GM12878 (cell line): ENCODE measurements around the gene CILP2. TPM values are rescaled to one million over a fixed set of nuclear protein-coding genes. Genes with fewer than 3 reads are reported as not detected.

Experiments
- ATAC-seq: fragments of 200-7000 bp; cut with Tn5 transposase; 3 replicates; pipeline ENCODE4 v1.9.1; 2020; ENCODE audit warnings: mild to moderate bottlenecking, moderate library complexity
- BruUV-seq: library from RNA; stranded (reverse); fragments of 400-500 nt; replicated peaks from 2 replicates; lab custom pipeline; 2021; lab: Mats Ljungman, UMichigan
- CTCF ChIA-PET: fragments of 300-600 bp; sonication (Branson Sonifier 250); formaldehyde crosslinking; extraction: SDS; loops from one replicate; lab custom pipeline; 2021; ENCODE audit warnings: inconsistent platforms; lab: Yijun Ruan, JAX
- POLR2A ChIA-PET: fragments of 350-600 bp; formaldehyde crosslinking; extraction: SDS; loops from one replicate; lab custom pipeline; 2021; ENCODE audit warnings: inconsistent platforms; lab: Charles Lee
- RAD21 ChIA-PET: fragments of 300-600 bp; sonication (Branson Sonifier 250); formaldehyde crosslinking; loops from one replicate; lab custom pipeline; 2023; ENCODE audit warnings: antibody characterized with exemption; ENCODE audit not compliant: unreplicated experiment; lab: Charles Lee
- SMC1A ChIA-PET: fragments of 300-600 bp; sonication (Branson Sonifier 250); formaldehyde crosslinking; loops from one replicate; lab custom pipeline; 2023; ENCODE audit not compliant: unreplicated experiment, uncharacterized antibody; lab: Charles Lee
- DNase-seq: peaks from one replicate; pipeline ENCODE4 v3.0.0-alpha.2; 2011; ENCODE audit warnings: low read depth, low spot score
- FAIRE-seq: peaks from 3 replicates; lab custom pipeline; 2011; peaks lifted over from hg19 to GRCh38; lab: Jason Lieb, UNC
- H2AFZ ChIP-seq: 2 replicates; pipeline ENCODE4 v1.6.0; 2011; ENCODE audit warnings: low read depth, low read length, control low read depth; ENCODE audit not compliant: control insufficient read depth
- H3K27ac ChIP-seq: 2 replicates; pipeline ENCODE4 v1.5.1; 2011; ENCODE audit warnings: control low read depth; ENCODE audit not compliant: control insufficient read depth, insufficient read depth
- H3K27me3 ChIP-seq, 2 experiments: replicated peaks in 1 of 2; 2 replicates each; pipeline versions ENCODE4 v1.6.0 to v1.6.1; 2011; ENCODE audit warnings: low read length in 1 of 2; ENCODE audit not compliant: control insufficient read depth in 2 of 2, insufficient read depth in 2 of 2
- H3K36me3 ChIP-seq, 2 experiments: 2 replicates each; pipeline ENCODE4 v1.5.1; 2011; ENCODE audit warnings: low read length in 1 of 2; ENCODE audit not compliant: control insufficient read depth in 2 of 2, insufficient read depth in 2 of 2
- H3K4me1 ChIP-seq: 2 replicates; pipeline ENCODE4 v1.6.1; 2011; ENCODE audit warnings: mild to moderate bottlenecking, low read length, moderate library complexity, mixed read lengths; ENCODE audit not compliant: control insufficient read depth, insufficient read depth
- H3K4me2 ChIP-seq: 2 replicates; pipeline ENCODE4 v1.6.0; 2011; ENCODE audit warnings: control low read depth; ENCODE audit not compliant: control insufficient read depth, insufficient read depth
- H3K4me3 ChIP-seq: fragments of 200-600 bp; sonication (generic); 2 replicates; pipeline ENCODE4 v1.5.1; 2016
- H3K79me2 ChIP-seq: 2 replicates; pipeline ENCODE4 v1.6.0; 2011; ENCODE audit warnings: low read length; ENCODE audit not compliant: control insufficient read depth, insufficient read depth
- H3K9ac ChIP-seq: 2 replicates; pipeline ENCODE4 v1.8.0; 2011; ENCODE audit warnings: low read length, control low read depth, mixed read lengths; ENCODE audit not compliant: control insufficient read depth, insufficient read depth
- H3K9me3 ChIP-seq: replicated peaks from 3 replicates; pipeline ENCODE4 v1.5.1; 2011; ENCODE audit warnings: mild to moderate bottlenecking, low read length; ENCODE audit not compliant: control insufficient read depth, insufficient read depth
- H4K20me1 ChIP-seq: 2 replicates; pipeline ENCODE4 v1.6.0; 2011; ENCODE audit not compliant: control insufficient read depth, insufficient read depth
- BACH1 ChIP-seq: fragments of 450-650 bp; IDR thresholded peaks from 2 replicates; pipeline ENCODE4 v1.6.1; 2017; ENCODE audit warnings: mild to moderate bottlenecking, borderline replicate concordance
- CREB1 ChIP-seq: IDR thresholded peaks from 2 replicates; pipeline ENCODE4 v1.6.1; 2012; ENCODE audit warnings: low read depth, mild to moderate bottlenecking, inconsistent platforms
- ETV6 ChIP-seq, 2 experiments: fragments of 450-650 bp in 1 of 2; IDR thresholded peaks in 1 of 2; conservative IDR thresholded peaks in 1 of 2; 2 replicates each; pipeline ENCODE4 v1.6.1; 2014; ENCODE audit warnings: antibody characterized with exemption in 1 of 2, borderline replicate concordance in 1 of 2, low read depth in 1 of 2, mild to moderate bottlenecking in 1 of 2, moderate library complexity in 1 of 2
- JUNB ChIP-seq: IDR thresholded peaks from 2 replicates; pipeline ENCODE4 v1.6.1; 2016; ENCODE audit warnings: antibody characterized with exemption, mild to moderate bottlenecking
- MTA3 ChIP-seq: IDR thresholded peaks from 2 replicates; pipeline ENCODE4 v1.6.1; 2012; ENCODE audit warnings: low read length, inconsistent platforms, borderline replicate concordance
- MYB ChIP-seq: fragments of 150-350 bp; IDR thresholded peaks from 2 replicates; pipeline ENCODE4 v1.6.1; 2014; ENCODE audit warnings: mild to moderate bottlenecking, low read depth, low read length, borderline replicate concordance
- RAD51 ChIP-seq: fragments of 450-650 bp; IDR thresholded peaks from 2 replicates; pipeline ENCODE4 v1.6.1; 2016; ENCODE audit warnings: moderate library complexity, mild to moderate bottlenecking, inconsistent platforms
- RUNX3 ChIP-seq: IDR thresholded peaks from 2 replicates; pipeline ENCODE4 v1.6.1; 2012; ENCODE audit warnings: low read length, inconsistent platforms
- SUZ12 ChIP-seq: fragments of 200-600 bp; sonication (generic); IDR thresholded peaks from one replicate; pipeline ENCODE4 v1.6.1; 2018; ENCODE audit warnings: antibody characterized with exemption, mild to moderate bottlenecking; ENCODE audit not compliant: unreplicated experiment
- WGBS: methylation state at CpG from one replicate; pipeline ENCODE4 v1.1.6; 2016; ENCODE audit warnings: low lambda C conversion rate; ENCODE audit not compliant: insufficient replicate concordance, insufficient coverage; ENCODE audit errors: missing lambda C conversion rate; 5-methylcytosine and 5-hydroxymethylcytosine counted together
- in situ Hi-C: fragments of 300-500 bp; cut with MboI; formaldehyde crosslinking; loops from 9 replicates; pipeline ENCODE4 v1.14.3; 2018; ENCODE audit warnings: mixed read lengths
- intact Hi-C: fragments of 100-400 bp; cut with micrococcal nuclease; formaldehyde crosslinking; loops from one replicate; pipeline ENCODE4 v1.14.2; 2022; ENCODE audit not compliant: unreplicated experiment
- polyA plus RNA-seq, 11 experiments: library from polyadenylated mRNA; depleted of rRNA in 4 of 11; unstranded in 6 of 11; stranded (reverse) in 5 of 11; fragments of >200 nt; fragmentation: Nextera tagmentation in 4 of 11; fragmentation: Illumina TruSeq in 1 of 11; extraction: Ambion mirVana in 4 of 11; extraction: Trizol in 1 of 11; gene quantifications; 1 replicate in 1 of 11; 2 replicates in 10 of 11; pipeline versions ENCODE4 v1.2.1 to v1.2.3, GENCODE V29; 2011 to 2016; ENCODE audit warnings: inconsistent platforms in 2 of 11, missing spikeins in 2 of 11, low read depth in 1 of 11
- total RNA-seq, 4 experiments: library from RNA; depleted of rRNA in 3 of 4; stranded (reverse); fragments of >200 nt in 3 of 4; fragmentation: Illumina TruSeq in 1 of 4; extraction: Trizol in 1 of 4; gene quantifications; 2 replicates each; pipeline versions ENCODE4 v1.2.1 to v1.2.3, GENCODE V29; 2013 to 2021
- TF ChIP-seq, protein P1 (sequence below): fragments of 450-650 bp; IDR thresholded peaks from 2 replicates; pipeline ENCODE4 v1.6.1; 2017; ENCODE audit warnings: mild to moderate bottlenecking, moderate library complexity

Gene CILP2
- total and polyA plus RNA-seq, 10 of the 15 experiments (the other 5 are each of a cell fraction or from before 2014, with no cell fraction given) = 0.05 to 0.08 (median 0.06) TPM; not detected in 6

DNA sequence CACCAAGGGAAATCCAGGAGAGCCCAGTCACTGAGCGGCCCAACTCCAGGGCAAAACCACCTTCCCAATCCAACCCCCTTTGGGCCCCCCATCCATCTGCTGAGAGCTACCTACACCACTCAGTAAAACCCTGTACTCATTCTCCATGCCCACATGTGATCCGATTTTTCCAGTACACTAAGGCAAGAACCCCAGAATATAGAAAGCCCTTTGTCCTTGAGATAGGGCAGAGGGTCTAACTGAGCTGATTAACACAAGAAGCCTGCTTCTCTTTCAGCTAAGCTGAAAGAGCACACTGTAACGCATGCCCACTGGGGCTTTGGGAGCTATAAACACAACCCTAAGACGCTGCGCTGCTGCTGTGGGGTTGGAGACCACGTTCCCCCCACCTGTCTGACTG, 44.4 kb downstream of the CILP2 start (continued):
- TF ChIP-seq MYB = no peak
- TF ChIP-seq, protein P1, sequence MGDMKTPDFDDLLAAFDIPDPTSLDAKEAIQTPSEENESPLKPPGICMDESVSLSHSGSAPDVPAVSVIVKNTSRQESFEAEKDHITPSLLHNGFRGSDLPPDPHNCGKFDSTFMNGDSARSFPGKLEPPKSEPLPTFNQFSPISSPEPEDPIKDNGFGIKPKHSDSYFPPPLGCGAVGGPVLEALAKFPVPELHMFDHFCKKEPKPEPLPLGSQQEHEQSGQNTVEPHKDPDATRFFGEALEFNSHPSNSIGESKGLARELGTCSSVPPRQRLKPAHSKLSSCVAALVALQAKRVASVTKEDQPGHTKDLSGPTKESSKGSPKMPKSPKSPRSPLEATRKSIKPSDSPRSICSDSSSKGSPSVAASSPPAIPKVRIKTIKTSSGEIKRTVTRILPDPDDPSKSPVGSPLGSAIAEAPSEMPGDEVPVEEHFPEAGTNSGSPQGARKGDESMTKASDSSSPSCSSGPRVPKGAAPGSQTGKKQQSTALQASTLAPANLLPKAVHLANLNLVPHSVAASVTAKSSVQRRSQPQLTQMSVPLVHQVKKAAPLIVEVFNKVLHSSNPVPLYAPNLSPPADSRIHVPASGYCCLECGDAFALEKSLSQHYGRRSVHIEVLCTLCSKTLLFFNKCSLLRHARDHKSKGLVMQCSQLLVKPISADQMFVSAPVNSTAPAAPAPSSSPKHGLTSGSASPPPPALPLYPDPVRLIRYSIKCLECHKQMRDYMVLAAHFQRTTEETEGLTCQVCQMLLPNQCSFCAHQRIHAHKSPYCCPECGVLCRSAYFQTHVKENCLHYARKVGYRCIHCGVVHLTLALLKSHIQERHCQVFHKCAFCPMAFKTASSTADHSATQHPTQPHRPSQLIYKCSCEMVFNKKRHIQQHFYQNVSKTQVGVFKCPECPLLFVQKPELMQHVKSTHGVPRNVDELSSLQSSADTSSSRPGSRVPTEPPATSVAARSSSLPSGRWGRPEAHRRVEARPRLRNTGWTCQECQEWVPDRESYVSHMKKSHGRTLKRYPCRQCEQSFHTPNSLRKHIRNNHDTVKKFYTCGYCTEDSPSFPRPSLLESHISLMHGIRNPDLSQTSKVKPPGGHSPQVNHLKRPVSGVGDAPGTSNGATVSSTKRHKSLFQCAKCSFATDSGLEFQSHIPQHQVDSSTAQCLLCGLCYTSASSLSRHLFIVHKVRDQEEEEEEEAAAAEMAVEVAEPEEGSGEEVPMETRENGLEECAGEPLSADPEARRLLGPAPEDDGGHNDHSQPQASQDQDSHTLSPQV = no peak
- TF ChIP-seq, all 136 proteins: peak for 0

DNA sequence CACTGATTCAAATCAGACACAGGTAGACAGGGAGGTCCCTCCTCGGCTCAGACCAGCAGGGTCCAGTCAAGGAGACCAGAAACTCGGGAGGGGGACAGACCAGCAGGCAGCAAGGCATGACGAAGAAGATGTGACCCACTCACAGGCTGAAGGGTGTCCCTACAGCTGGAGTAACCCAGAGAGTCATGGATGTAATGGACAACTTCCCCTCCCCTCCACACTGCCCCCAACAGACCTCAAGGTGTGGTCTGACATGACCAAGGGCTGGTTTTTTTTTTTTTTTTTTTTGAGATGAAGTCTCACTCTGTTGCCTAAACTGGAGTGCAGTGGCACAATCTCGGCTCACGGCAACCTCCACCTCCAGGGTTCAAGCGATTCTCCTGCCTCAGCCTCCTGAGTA, 46.3 kb downstream of the CILP2 start:
- no peak for DNase-seq
- Histone ChIP-seq H3K4me2 (no peak overlapping the region), H3K4me1 (no peaks in the 10 kb centered on the region), H3K9ac (no peak overlapping the region), H2AFZ (no peak overlapping the region), H3K4me3 (no peak overlapping the region), H3K27me3 (no peaks in the 10 kb centered on the region), H3K27ac (no peak overlapping the region), H3K36me3 (no peaks in the 10 kb centered on the region; a peak in 1 of 4 replicates), H3K9me3 (no peaks in the 10 kb centered on the region), H4K20me1 (no peaks in the 10 kb centered on the region), H3K79me2 (no peaks in the 10 kb centered on the region)
- in situ Hi-C loops (no loop called here), intact Hi-C loops (no loop called here)
- TF ChIP-seq RUNX3 (no peak), MTA3 (no peak), BACH1 (no peak), SUZ12 (no peak), CREB1 (no peak), JUNB (no peak), ETV6 (conservative IDR thresholded peaks at IDR 0.05 in 1 of 2, IDR thresholded peaks at IDR 0.05 in 1 of 2; ENCODE audit: borderline replicate concordance in 1 of 2, low read depth in 1 of 2) (no peak), RAD51 (no peak), MYB (no peak)
- SMC1A ChIA-PET = interaction anchor here (1.5 kb wide), 1 partner anchor 14 kb away, joined by 5 read pairs; no protein-coding TSS in a partner anchor
- CTCF ChIA-PET = interaction anchor here (1.2 kb wide), 1 partner anchor 30 kb away, joined by 4 read pairs; no protein-coding TSS in a partner anchor
- RAD21 ChIA-PET = no interaction called here
- FAIRE-seq = no peak
- ATAC-seq = no peak
- 84% methylated on average over 6 of the region's 6 CpGs for WGBS
- no TSS peak for BruUV-seq
- POLR2A ChIA-PET = no interaction called here
